Right ventricle myocardium inferior (tissue), 1 donor: Measurements from ENCODE around the gene PSMB5. TPM values are rescaled to one million over a fixed set of nuclear protein-coding genes. Genes with fewer than 3 reads are reported as not detected.

Experiments
- ATAC-seq: fragments of 200-7000 bp; cut with Tn5 transposase; one replicate; pipeline ENCODE4 v1.9.1; 2020; ENCODE audit warnings: mild to moderate bottlenecking, moderate library complexity
- DNase-seq: peaks from one replicate; pipeline ENCODE4 v3.0.0; 2021; ENCODE audit errors: missing footprints
- intact Hi-C: fragments of 100-400 bp; cut with DNase I; formaldehyde crosslinking; loops from one replicate; pipeline ENCODE4 v1.11.0; 2022
- long read RNA-seq: library from polyadenylated mRNA; unstranded; transcript quantifications from one replicate; pipeline ENCODE4 v2.0.0, GENCODE V29; 2021
- total RNA-seq: library from RNA; stranded (reverse); fragmentation: NEBNext Ultra II Directional; extraction: Animal tissue kit (Norgen Biotek cat#: 25700); gene quantifications from one replicate; pipeline ENCODE4 v1.2.1, GENCODE V29; 2021
- donor health status: DM: no; HTN: yes; CAD: no; lungs with severe emphysema.

Gene PSMB5
- total RNA-seq: 134 TPM
- long read RNA-seq, transcript PSMB5-202 (3 exons, 1,294 nt): major isoform, 75 of 80 reads
- long read RNA-seq, partial matches to known transcripts: 0 of 80 reads
- long read RNA-seq, other reads (novel, unspliced or antisense): 4 of 80 reads

- peak; percentile 93 for DNase-seq
- intact Hi-C loops: loop anchor here (2.0 kb wide), 1 partner anchor 28 kb away; no protein-coding TSS in a partner anchor
- ATAC-seq: peak; percentile 99
Observed at GRCh38 chr14:23034498-23035302, at the start of gene PSMB5. TSS of gene PSMB5 (minus strand) at chr14:23034900. CDS start at chr14:23034881, 19 bp downstream.

GRCh38 chr14:23080474-23080873, 45.8 kb upstream of the PSMB5 start:
- DNase-seq (no peak), ATAC-seq (no peak)
- intact Hi-C loops: no loop called here

- intact Hi-C loops: no loop called here
- DNase-seq: no peak
- no peak for ATAC-seq
Observed at GRCh38 chr14:23079716-23080115, 45.0 kb upstream of the PSMB5 start.

GRCh38 chr14:23078692-23079116, 44.0 kb upstream of the PSMB5 start:
- ATAC-seq (peak; percentile 79), DNase-seq (no peak)
- intact Hi-C loops: no loop called here

DNA sequence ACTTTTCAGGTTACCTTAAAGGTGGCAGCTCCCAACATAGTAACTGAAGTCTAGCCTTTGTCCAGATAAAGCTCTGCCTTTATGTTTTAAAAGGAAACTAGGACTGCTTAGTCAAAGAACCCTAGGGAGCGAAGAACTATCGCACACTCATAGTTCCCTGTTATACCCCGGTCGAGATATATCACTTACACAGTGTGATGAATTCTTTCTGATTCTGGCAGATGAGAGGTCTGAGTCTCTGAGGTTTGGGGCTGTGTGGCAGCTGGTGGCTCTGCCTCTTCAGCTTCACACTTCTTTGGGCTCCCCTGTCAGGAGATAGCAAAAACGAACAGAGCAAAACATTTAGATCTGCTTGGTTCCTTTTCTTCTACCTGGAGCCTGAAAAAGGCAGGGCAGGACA, 43.3 kb upstream of the PSMB5 start:
- no peak for ATAC-seq
- intact Hi-C loops: loop anchor here (2.0 kb wide), 1 partner anchor 17 kb away; the partner anchor contains the start of genes ACIN1 and C14orf119

GRCh38 chr14:23076785-23077408, 42.2 kb upstream of the PSMB5 start:
- intact Hi-C loops: loop anchor here (2.0 kb wide), 1 partner anchor 18 kb away; the partner anchor contains the start of genes ACIN1 and C14orf119
- ATAC-seq (no peak), DNase-seq (no peak)

More for the DNA sequence above, 43.3 kb upstream of the PSMB5 start:
- DNase-seq: no peak

DNA sequence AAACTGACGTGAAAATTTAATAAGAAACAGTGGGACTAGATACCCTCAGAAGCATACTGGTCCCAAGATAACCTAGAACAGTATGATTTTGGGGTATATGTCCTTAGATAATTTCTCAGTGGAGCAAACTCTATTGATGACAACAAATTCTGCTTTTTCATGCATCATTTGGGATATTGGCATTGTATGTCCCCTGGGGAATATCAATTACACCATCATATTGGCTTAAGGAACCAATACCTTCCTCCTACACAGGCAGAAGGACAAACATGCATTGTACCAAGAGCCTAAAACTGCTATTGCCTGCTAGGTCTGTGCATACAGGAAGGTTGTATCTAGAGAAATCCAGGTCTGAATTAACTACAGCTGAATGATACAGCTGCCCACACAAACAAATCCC, 40.2 kb upstream of the PSMB5 start:
- DNase-seq (no peak), ATAC-seq (no peak)
- intact Hi-C loops: no loop called here

DNA sequence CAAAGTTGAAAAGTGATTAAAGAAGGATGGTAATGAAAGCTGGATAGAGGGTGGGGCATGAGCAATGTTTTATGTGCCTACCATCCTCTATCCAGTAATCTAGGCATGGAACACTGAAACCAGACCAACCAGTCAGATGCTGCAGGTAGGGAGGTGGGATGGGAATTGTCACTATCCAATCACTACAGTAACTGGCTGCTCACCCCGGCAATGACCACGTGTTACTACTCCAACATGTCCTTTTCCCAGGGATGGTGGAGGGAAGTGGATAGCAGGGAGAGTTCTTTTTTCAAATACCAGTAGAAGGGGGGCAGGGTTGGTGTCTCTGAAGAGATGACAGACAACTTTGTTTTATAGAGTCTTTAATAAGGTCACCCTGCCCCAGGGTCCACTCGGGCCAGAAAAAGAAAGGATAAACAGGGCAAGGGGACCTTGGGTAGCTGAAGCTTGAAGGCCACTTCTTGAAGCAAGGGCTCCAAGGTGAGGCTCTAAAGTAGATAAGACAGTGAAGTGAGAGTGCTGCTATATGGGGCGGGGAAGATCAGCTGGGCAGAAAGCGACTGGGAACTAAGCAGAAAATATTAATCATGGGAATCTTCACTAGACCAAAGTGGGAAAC, 37.3 kb upstream of the PSMB5 start:
- peak; percentile 23 for ATAC-seq
- no peak for DNase-seq
- intact Hi-C loops: no loop called here

DNA sequence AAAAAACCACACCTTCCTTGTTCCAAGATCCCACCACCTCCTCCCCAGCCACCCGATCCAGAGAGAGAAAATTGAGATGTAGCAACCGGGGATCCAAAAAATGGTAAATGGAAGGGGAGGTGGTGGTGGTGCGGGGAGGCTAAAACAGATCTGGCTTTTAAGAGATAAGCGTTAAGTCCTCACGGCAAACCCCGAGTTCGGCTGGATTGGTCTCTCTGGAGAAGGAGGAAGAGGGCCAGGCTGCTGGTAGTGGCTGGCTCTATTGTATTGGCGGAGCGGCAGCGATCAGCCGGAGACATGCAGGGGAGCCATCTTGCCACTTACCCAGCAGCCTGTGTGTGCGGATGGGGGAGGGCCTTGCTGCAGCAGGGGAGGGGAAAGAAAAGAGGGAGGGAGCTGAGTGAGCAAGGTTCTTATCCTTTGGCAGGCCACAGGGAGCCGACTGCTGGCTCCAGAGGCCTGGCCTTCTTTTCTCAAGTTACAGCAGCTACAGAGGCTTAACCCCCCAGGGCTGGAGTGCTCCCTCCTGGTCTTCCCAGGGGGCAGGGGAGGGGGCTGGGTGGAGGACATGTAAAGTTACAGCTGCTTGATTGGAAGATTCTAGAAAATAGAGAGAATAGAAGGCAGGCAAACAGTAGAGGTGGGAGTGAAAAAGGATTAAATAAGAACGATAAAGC, 36.7 kb upstream of the PSMB5 start:
- ATAC-seq: peak; percentile 95
- DNase-seq: peak; percentile 92
- intact Hi-C loops: no loop called here

GRCh38 chr14:23070262-23071129, 35.8 kb upstream of the PSMB5 start:
- no peak for DNase-seq
- intact Hi-C loops: no loop called here
- no peak for ATAC-seq

- DNase-seq (no peak), ATAC-seq (no peak)
- intact Hi-C loops: no loop called here
Observed at GRCh38 chr14:23069413-23069806, 34.7 kb upstream of the PSMB5 start.

- intact Hi-C loops: no loop called here
- ATAC-seq: peak; percentile 72
- DNase-seq: no peak
Observed at GRCh38 chr14:23068789-23069412, 34.2 kb upstream of the PSMB5 start.

- no peak for ATAC-seq
- no peak for DNase-seq
- intact Hi-C loops: no loop called here
Observed at GRCh38 chr14:23067847-23068788, 33.4 kb upstream of the PSMB5 start.

DNA sequence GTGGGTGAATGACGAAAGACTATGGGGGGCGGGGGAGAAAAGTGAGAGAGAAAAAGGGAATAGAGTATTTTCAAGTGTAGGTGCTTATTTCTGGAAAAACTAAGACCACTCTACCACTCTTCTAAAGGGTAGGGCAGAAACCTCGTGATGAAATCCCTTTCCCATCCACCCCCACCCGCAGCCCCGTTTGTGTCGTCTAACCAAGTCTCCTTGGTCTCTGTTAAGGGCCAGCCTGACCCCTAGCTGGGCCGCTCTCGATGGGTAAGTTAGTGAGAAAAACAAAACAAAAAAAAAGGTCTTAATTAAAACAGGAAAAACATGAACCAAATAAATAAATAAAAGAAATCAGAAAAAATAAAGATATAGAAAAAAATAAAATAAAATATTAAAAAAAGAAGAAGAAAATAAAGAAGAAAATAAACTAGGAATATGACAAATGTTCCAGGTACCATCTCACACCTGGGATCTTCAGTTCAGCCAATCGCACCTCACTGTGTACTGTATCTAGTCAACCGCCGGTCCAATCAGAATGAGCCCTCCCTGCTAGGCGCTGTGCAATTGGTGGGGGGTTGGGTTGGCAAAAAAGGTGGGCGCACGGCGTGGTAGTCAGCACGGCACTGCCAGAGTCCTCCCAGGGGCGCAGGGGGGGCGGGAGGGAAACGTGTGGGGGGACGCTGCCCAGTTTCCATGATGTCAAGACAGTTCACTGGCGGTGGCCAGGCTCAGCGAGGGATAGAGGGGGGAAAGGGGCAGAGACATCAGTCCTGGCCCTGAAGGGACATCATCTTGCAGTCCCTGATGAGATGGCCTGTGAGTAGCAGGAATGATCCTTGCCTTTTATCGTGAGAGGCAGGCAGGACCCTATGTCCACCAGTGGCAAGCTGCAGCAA, 32.4 kb upstream of the PSMB5 start:
- ATAC-seq (no peak), DNase-seq (no peak)
- intact Hi-C loops: no loop called here

GRCh38 chr14:23066368-23066767, 31.7 kb upstream of the PSMB5 start:
- DNase-seq (no peak), ATAC-seq (no peak)
- intact Hi-C loops: no loop called here
